ENCODE results near the gene ADAD2.

DNA sequence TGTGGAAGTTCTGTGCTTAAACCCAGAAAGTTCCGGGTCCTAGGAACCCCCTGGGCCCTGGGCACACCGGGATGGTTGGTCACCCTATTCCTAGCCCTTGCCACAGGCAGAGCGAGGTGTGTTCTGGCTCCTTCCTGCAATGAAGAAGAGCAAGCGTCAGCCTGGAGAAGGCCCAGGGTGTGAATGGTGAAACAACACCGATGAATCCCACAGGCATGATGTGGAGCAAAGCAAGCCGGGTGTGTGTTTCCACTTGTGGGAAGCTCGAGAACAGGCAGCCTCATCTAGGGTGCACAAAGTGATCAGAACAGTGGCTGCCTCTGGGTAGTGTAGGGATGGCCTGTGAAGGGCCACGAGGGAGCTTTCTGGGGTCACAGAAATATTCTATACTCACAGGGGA, 35.1 kb downstream of the ADAD2 start:
- TF ChIP-seq, protein P1, sequence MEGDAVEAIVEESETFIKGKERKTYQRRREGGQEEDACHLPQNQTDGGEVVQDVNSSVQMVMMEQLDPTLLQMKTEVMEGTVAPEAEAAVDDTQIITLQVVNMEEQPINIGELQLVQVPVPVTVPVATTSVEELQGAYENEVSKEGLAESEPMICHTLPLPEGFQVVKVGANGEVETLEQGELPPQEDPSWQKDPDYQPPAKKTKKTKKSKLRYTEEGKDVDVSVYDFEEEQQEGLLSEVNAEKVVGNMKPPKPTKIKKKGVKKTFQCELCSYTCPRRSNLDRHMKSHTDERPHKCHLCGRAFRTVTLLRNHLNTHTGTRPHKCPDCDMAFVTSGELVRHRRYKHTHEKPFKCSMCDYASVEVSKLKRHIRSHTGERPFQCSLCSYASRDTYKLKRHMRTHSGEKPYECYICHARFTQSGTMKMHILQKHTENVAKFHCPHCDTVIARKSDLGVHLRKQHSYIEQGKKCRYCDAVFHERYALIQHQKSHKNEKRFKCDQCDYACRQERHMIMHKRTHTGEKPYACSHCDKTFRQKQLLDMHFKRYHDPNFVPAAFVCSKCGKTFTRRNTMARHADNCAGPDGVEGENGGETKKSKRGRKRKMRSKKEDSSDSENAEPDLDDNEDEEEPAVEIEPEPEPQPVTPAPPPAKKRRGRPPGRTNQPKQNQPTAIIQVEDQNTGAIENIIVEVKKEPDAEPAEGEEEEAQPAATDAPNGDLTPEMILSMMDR (conservative IDR thresholded peaks at IDR 0.05; ENCODE audit: low read depth, low read length), result no peak
- TF ChIP-seq POLR2A (IDR thresholded peaks at IDR 0.05; ENCODE audit: low read depth, low read length) (no peak), FOS (IDR thresholded peaks at IDR 0.05; ENCODE audit: low read depth, low read length) (no peak)

Data from IMR-90 (cell line).